GM12873 (cell line): ENCODE data around the gene CAMK2A.

Source experiments
- CTCF ChIP-seq: IDR thresholded peaks from 2 replicates; pipeline ENCODE4 v1.5.1; 2012; ENCODE audit warnings: low read depth, mild to moderate bottlenecking, moderate library complexity, low read length, control low read depth; ENCODE audit not compliant: insufficient read depth; ENCODE audit errors: missing control alignments

The CAMK2A gene

GRCh38 chr5:150256410-150257064 is 33.0 kb downstream of the CAMK2A start:
- no peak for TF ChIP-seq CTCF

GRCh38 chr5:150255659-150256409 is 33.7 kb downstream of the CAMK2A start:
- no peak for TF ChIP-seq CTCF

GRCh38 chr5:150254774-150255173 is 34.8 kb downstream of the CAMK2A start:
- TF ChIP-seq CTCF, result no peak

- no peak for TF ChIP-seq CTCF
Observed at GRCh38 chr5:150254363-150254762, 35.2 kb downstream of the CAMK2A start.

GRCh38 chr5:150253416-150254208 is 36.0 kb downstream of the CAMK2A start:
- peak; percentile 14 for TF ChIP-seq CTCF

GRCh38 chr5:150252489-150252888 is 37.1 kb downstream of the CAMK2A start:
- TF ChIP-seq CTCF, result no peak

GRCh38 chr5:150251504-150251903 is 38.1 kb downstream of the CAMK2A start:
- TF ChIP-seq CTCF, result no peak
